ENCODE measurements around the gene C11orf68. TPM values are rescaled to one million over a fixed set of nuclear protein-coding genes. Genes with fewer than 3 reads are reported as not detected.

The C11orf68 gene
- total RNA-seq, 1 experiment from 2014 or later = 15.7 TPM

DNA sequence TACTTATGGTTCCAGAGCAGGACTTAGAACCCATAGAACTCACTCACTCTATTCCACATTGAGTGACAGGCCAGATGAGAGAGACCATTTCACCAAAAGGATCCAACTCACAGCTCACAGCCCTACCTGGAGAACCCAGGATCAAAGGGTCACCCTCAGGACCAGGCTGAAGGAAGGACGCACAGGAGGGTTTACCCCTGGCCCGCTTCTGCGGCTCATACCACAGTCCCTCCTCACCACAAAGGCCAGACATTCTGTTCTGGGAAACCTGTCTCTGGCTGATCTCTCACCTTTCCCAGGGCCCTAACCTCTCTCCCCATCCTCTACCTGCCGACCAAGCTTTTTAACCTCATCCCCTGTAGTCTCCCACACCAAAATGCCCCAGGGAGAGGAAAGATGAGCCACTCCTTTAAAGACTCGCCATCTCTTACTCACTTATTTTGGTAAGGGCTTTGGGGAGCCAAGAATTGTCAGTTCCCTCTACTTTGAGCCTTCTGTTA is 23.3 kb downstream of the C11orf68 start:
- Mint-ChIP-seq H3K27me3 (ENCODE audit: low read depth) (peaks cover 29% of the 10 kb centered on the region), H3K27ac (no peak overlapping the region; a peak in 1 of 7 replicates), H3K4me1 (peaks cover 21 to 29% of the 10 kb centered on the region in 2 experiments), H3K4me3 (no peak overlapping the region), H3K36me3 (ENCODE audit: insufficient read depth in 1 of 3, low read depth in 3 of 3) (peaks cover 0 to 37% (median 0%) of the 10 kb centered on the region in 3 experiments; a peak in 2 of 7 replicates), H3K9me3 (no peaks in the 10 kb centered on the region)
- Histone ChIP-seq H3K14ac (ENCODE audit: insufficient read depth, low read length) (no peak overlapping the region), H2AK5ac (ENCODE audit: insufficient read length, low read length) (no peak overlapping the region), H3K18ac (ENCODE audit: insufficient read length, low read depth, low read length) (no peak overlapping the region), H2BK15ac (ENCODE audit: low read depth, low read length) (no peak overlapping the region), H2BK12ac (ENCODE audit: insufficient read length, low read depth, low read length) (no peak overlapping the region), H3K9me3 (ENCODE audit: control insufficient read depth, low read depth, low read length) (no peaks in the 10 kb centered on the region), H3K23ac (ENCODE audit: insufficient read length, low read depth, low read length) (no peak overlapping the region), H3K4me2 (ENCODE audit: insufficient read depth, insufficient read length, low read length) (no peak overlapping the region), H3K79me1 (ENCODE audit: insufficient read depth, low read depth, low read length, poor library complexity, severe bottlenecking) (no peaks in the 10 kb centered on the region), H2AFZ (ENCODE audit: low read length) (no peak overlapping the region), H4K8ac (replicated peaks; ENCODE audit: insufficient read length, low read depth, low read length) (no peak overlapping the region), H3K9ac (ENCODE audit: extremely low read depth, insufficient read length, low read length) (no peak overlapping the region), H3T11ph (ENCODE audit: low read length) (no peak overlapping the region), H3K4ac (ENCODE audit: low read depth, low read length) (no peak overlapping the region), H2BK20ac (ENCODE audit: low read depth, low read length, poor library complexity, severe bottlenecking) (no peak overlapping the region), H3K23me2 (ENCODE audit: insufficient read length, low read depth, low read length, poor library complexity, severe bottlenecking) (peaks cover 20% of the 10 kb centered on the region), H4K5ac (ENCODE audit: insufficient read length, low read depth, low read length) (no peak overlapping the region), H2BK5ac (ENCODE audit: insufficient read length, low read length) (no peak overlapping the region), H3K79me2 (ENCODE audit: insufficient read depth, low read length) (no peaks in the 10 kb centered on the region; the same call in 1 of the 2 replicates), H3K4me1 (ENCODE audit: insufficient read depth, low read length) (no peaks in the 10 kb centered on the region), H3K27ac (ENCODE audit: insufficient read length, low read depth, low read length) (no peak overlapping the region), H3K27me3 (ENCODE audit: insufficient read depth, low read length) (peaks cover 5% of the 10 kb centered on the region; the same call in 1 of the 2 replicates), H3K56ac (ENCODE audit: insufficient read length, low read depth, low read length) (no peak overlapping the region), H4K91ac (ENCODE audit: insufficient read length, low read depth, low read length) (no peak overlapping the region), H4K20me1 (ENCODE audit: control insufficient read depth, insufficient read depth, insufficient read length) (no peaks in the 10 kb centered on the region), H2BK120ac (ENCODE audit: low read depth, low read length, poor library complexity, severe bottlenecking) (no peak overlapping the region)
- DNase-seq = no peak
- no CpG with 5 or more reads among the region's 5 CpGs for WGBS (ENCODE audit: extremely low coverage, insufficient read length, low lambda C conversion rate)
- TF ChIP-seq, protein P1, sequence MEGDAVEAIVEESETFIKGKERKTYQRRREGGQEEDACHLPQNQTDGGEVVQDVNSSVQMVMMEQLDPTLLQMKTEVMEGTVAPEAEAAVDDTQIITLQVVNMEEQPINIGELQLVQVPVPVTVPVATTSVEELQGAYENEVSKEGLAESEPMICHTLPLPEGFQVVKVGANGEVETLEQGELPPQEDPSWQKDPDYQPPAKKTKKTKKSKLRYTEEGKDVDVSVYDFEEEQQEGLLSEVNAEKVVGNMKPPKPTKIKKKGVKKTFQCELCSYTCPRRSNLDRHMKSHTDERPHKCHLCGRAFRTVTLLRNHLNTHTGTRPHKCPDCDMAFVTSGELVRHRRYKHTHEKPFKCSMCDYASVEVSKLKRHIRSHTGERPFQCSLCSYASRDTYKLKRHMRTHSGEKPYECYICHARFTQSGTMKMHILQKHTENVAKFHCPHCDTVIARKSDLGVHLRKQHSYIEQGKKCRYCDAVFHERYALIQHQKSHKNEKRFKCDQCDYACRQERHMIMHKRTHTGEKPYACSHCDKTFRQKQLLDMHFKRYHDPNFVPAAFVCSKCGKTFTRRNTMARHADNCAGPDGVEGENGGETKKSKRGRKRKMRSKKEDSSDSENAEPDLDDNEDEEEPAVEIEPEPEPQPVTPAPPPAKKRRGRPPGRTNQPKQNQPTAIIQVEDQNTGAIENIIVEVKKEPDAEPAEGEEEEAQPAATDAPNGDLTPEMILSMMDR (conservative IDR thresholded peaks at IDR 0.05) = no peak
